H1 (cell line): Measurements from ENCODE around the gene KLHL29. TPM values are rescaled to one million over a fixed set of nuclear protein-coding genes. Genes with fewer than 3 reads are reported as not detected.

ENCODE experiments used
- CTCF ChIA-PET: fragments of 300-600 bp; sonication (Branson Sonifier 250); formaldehyde crosslinking; loops from one replicate; lab custom pipeline; 2021; ENCODE audit not compliant: partially characterized antibody; lab: Charles Lee
- POLR2A ChIA-PET: fragments of 300-600 bp; sonication (Branson Sonifier 250); formaldehyde crosslinking; loops from one replicate; lab custom pipeline; 2021; ENCODE audit warnings: inconsistent platforms; ENCODE audit not compliant: partially characterized antibody; lab: Charles Lee
- DNase-seq, 2 experiments: peaks; one replicate each; pipeline versions ENCODE4 v3.0.0 to v3.0.0-alpha.2; 2010 to 2022; ENCODE audit warnings: low spot score in 2 of 2, low read depth in 1 of 2, mixed read lengths in 1 of 2
- FAIRE-seq: peaks from 2 replicates; lab custom pipeline; 2011; peaks lifted over from hg19 to GRCh38; lab: Jason Lieb, UNC
- H2AFZ ChIP-seq: 2 replicates; pipeline ENCODE4 v1.8.1; 2012; ENCODE audit warnings: low read length, inconsistent platforms
- H2AK5ac ChIP-seq: 2 replicates; pipeline ENCODE4 v1.6.1; 2013; ENCODE audit warnings: low read depth, low read length
- H2BK120ac ChIP-seq: replicated peaks from 2 replicates; pipeline ENCODE3; 2013; ENCODE audit warnings: low read depth, low read length, inconsistent platforms
- H2BK12ac ChIP-seq: 2 replicates; pipeline ENCODE4 v1.6.1; 2013; ENCODE audit warnings: low read depth, low read length
- H2BK15ac ChIP-seq: 2 replicates; pipeline ENCODE4 v1.6.1; 2013; ENCODE audit warnings: low read length
- H2BK20ac ChIP-seq: 2 replicates; pipeline ENCODE4 v1.6.1; 2013; ENCODE audit warnings: low read length
- H2BK5ac ChIP-seq: 2 replicates; pipeline ENCODE4 v1.6.1; 2013; ENCODE audit warnings: low read depth, low read length
- H3K14ac ChIP-seq: 2 replicates; pipeline ENCODE4 v1.6.1; 2013; ENCODE audit warnings: inconsistent platforms; ENCODE audit not compliant: insufficient read length
- H3K18ac ChIP-seq: 2 replicates; pipeline ENCODE4 v1.6.1; 2013; ENCODE audit warnings: low read length; ENCODE audit errors: extremely low read depth
- H3K23ac ChIP-seq: 2 replicates; pipeline ENCODE4 v1.6.1; 2013; ENCODE audit warnings: inconsistent platforms; ENCODE audit not compliant: insufficient read length
- H3K23me2 ChIP-seq: 2 replicates; pipeline ENCODE4 v1.6.1; 2013; ENCODE audit warnings: low read depth, low read length
- H3K27ac ChIP-seq: 2 replicates; pipeline ENCODE4 v1.6.1; 2011; ENCODE audit warnings: low read depth, low read length, inconsistent platforms
- H3K27me3 ChIP-seq, 4 experiments: replicated peaks in 1 of 4; 1 replicate in 1 of 4; 2 replicates in 3 of 4; pipeline versions ENCODE4 v1.6.1 to v1.8.1; 2011 to 2013; ENCODE audit warnings: low read length in 3 of 4, mild to moderate bottlenecking in 3 of 4, inconsistent platforms in 2 of 4, mixed read lengths in 2 of 4, moderate library complexity in 1 of 4; ENCODE audit not compliant: control insufficient read depth in 3 of 4, insufficient read depth in 3 of 4; ENCODE audit errors: extremely low read depth in 1 of 4
- H3K36me3 ChIP-seq, 4 experiments: 2 replicates each; pipeline versions ENCODE4 v1.6.1 to v1.8.1; 2011 to 2013; ENCODE audit warnings: mild to moderate bottlenecking in 4 of 4, low read length in 3 of 4, moderate library complexity in 2 of 4, control low read depth in 1 of 4, inconsistent platforms in 1 of 4; ENCODE audit not compliant: insufficient read depth in 4 of 4, control insufficient read depth in 2 of 4
- H3K4ac ChIP-seq: replicated peaks from 2 replicates; pipeline ENCODE3; 2013; ENCODE audit warnings: low read length, low read depth, mixed read lengths, inconsistent platforms; ENCODE audit not compliant: insufficient read length
- H3K4me1 ChIP-seq, 4 experiments: replicated peaks in 1 of 4; 1 replicate in 1 of 4; 2 replicates in 3 of 4; pipeline versions ENCODE4 v1.6.1 to v1.8.1; 2011 to 2013; ENCODE audit warnings: low read length in 3 of 4, inconsistent platforms in 2 of 4, mixed read lengths in 1 of 4; ENCODE audit not compliant: insufficient read depth in 4 of 4, control insufficient read depth in 3 of 4
- H3K4me2 ChIP-seq, 2 experiments: 2 replicates each; pipeline versions ENCODE4 v1.6.1 to v1.8.1; 2011 to 2013; ENCODE audit warnings: low read depth in 2 of 2, low read length in 2 of 2, control low read depth in 1 of 2, inconsistent platforms in 1 of 2, mild to moderate bottlenecking in 1 of 2; ENCODE audit not compliant: insufficient read depth in 1 of 2
- H3K4me3 ChIP-seq, 4 experiments: fragments of 200-600, 300-600 bp in 1 of 4; sonication (generic), shearing (Covaris generic), sonication (Bioruptor Twin) in 1 of 4; 2 replicates each; pipeline versions ENCODE4 v1.5.1 to v1.8.1; 2011 to 2016; ENCODE audit warnings: low read length in 4 of 4, low read depth in 3 of 4, control low read depth in 2 of 4, inconsistent platforms in 2 of 4, mild to moderate bottlenecking in 2 of 4, mixed read lengths in 1 of 4, moderate library complexity in 1 of 4; ENCODE audit not compliant: insufficient read depth in 2 of 4; ENCODE audit errors: extremely low read depth in 1 of 4
- H3K56ac ChIP-seq: replicated peaks from 2 replicates; pipeline ENCODE3; 2013; ENCODE audit warnings: low read depth, mild to moderate bottlenecking, mixed read lengths, low read length, inconsistent platforms; ENCODE audit not compliant: insufficient read length
- H3K79me1 ChIP-seq: 2 replicates; pipeline ENCODE4 v1.6.1; 2013; ENCODE audit warnings: low read depth, low read length, control low read depth
- H3K79me2 ChIP-seq, 2 experiments: 2 replicates each; pipeline versions ENCODE4 v1.6.1 to v1.8.1; 2012 to 2013; ENCODE audit warnings: low read length in 2 of 2, mild to moderate bottlenecking in 2 of 2, inconsistent platforms in 1 of 2; ENCODE audit not compliant: insufficient read depth in 2 of 2, control insufficient read depth in 1 of 2
- H3K9ac ChIP-seq, 4 experiments: replicated peaks in 1 of 4; 1 replicate in 1 of 4; 2 replicates in 3 of 4; pipeline versions ENCODE4 v1.6.1 to v1.8.1; 2011 to 2013; ENCODE audit warnings: low read depth in 3 of 4, low read length in 3 of 4, control low read depth in 2 of 4, mild to moderate bottlenecking in 2 of 4, moderate library complexity in 2 of 4, inconsistent platforms in 1 of 4; ENCODE audit errors: extremely low read depth in 1 of 4
- H3K9me3 ChIP-seq, 2 experiments: 2 replicates each; pipeline versions ENCODE4 v1.6.1 to v1.8.1; 2012 to 2013; ENCODE audit warnings: mild to moderate bottlenecking in 2 of 2, moderate library complexity in 2 of 2, control low read depth in 1 of 2, inconsistent platforms in 1 of 2, low read depth in 1 of 2, low read length in 1 of 2, mixed read lengths in 1 of 2; ENCODE audit not compliant: insufficient read depth in 2 of 2
- H4K20me1 ChIP-seq, 2 experiments: replicated peaks in 1 of 2; 2 replicates each; pipeline versions ENCODE3 to v1.8.1; 2011 to 2013; ENCODE audit warnings: inconsistent platforms in 2 of 2, low read length in 2 of 2, mild to moderate bottlenecking in 1 of 2; ENCODE audit not compliant: insufficient read depth in 2 of 2, control insufficient read depth in 1 of 2
- H4K5ac ChIP-seq: 2 replicates; pipeline ENCODE4 v1.6.1; 2013; ENCODE audit warnings: low read length, low read depth, mixed read lengths, inconsistent platforms; ENCODE audit not compliant: insufficient read length
- H4K8ac ChIP-seq: 2 replicates; pipeline ENCODE4 v1.8.0; 2013; ENCODE audit warnings: mild to moderate bottlenecking, moderate library complexity, low read length, inconsistent platforms; ENCODE audit not compliant: insufficient read depth; ENCODE audit errors: extremely low read depth
- H4K91ac ChIP-seq: replicated peaks from 2 replicates; pipeline ENCODE3; 2013; ENCODE audit warnings: low read length, mixed read lengths, inconsistent platforms; ENCODE audit not compliant: insufficient read length
- WGBS, 2 experiments: shearing (Covaris generic) in 1 of 2; methylation state at CpG; one replicate each; pipeline versions ENCODE4 v1.1.6 to v1.1.7; 2013 to 2015; ENCODE audit warnings: low lambda C conversion rate in 2 of 2, mixed read lengths in 2 of 2, inconsistent platforms in 1 of 2, low coverage in 1 of 2, missing lambda C conversion rate in 1 of 2; ENCODE audit not compliant: insufficient replicate concordance in 2 of 2, insufficient coverage in 1 of 2, insufficient read length in 1 of 2; ENCODE audit errors: extremely low coverage in 1 of 2, missing lambda C conversion rate in 1 of 2; 5-methylcytosine and 5-hydroxymethylcytosine counted together
- polyA plus RNA-seq, 7 experiments: library from polyadenylated mRNA; depleted of rRNA in 3 of 7; stranded (reverse) in 5 of 7; unstranded in 2 of 7; fragments of >200 nt in 5 of 7; fragments of 200-250 nt in 2 of 7; gene quantifications; 1 replicate in 5 of 7; 2 replicates in 1 of 7; 4 replicates in 1 of 7; pipeline versions ENCODE4 v1.2.1 to v1.2.3, GENCODE V29; 2011 to 2013; ENCODE audit warnings: missing spikeins in 2 of 7, mixed read lengths in 2 of 7
- total RNA-seq: library from RNA; stranded (reverse); fragmentation: NEBNext Ultra II Directional; extraction: Animal tissue kit (Norgen Biotek cat#: 25700); gene quantifications from 2 replicates; pipeline ENCODE4 v1.2.1, GENCODE V29; 2021

Gene KLHL29
- total and polyA plus RNA-seq, 2 of the 8 experiments (the other 6 are each of a cell fraction or from before 2014, with no cell fraction given): 1.1 to 4.7 TPM

DNA sequence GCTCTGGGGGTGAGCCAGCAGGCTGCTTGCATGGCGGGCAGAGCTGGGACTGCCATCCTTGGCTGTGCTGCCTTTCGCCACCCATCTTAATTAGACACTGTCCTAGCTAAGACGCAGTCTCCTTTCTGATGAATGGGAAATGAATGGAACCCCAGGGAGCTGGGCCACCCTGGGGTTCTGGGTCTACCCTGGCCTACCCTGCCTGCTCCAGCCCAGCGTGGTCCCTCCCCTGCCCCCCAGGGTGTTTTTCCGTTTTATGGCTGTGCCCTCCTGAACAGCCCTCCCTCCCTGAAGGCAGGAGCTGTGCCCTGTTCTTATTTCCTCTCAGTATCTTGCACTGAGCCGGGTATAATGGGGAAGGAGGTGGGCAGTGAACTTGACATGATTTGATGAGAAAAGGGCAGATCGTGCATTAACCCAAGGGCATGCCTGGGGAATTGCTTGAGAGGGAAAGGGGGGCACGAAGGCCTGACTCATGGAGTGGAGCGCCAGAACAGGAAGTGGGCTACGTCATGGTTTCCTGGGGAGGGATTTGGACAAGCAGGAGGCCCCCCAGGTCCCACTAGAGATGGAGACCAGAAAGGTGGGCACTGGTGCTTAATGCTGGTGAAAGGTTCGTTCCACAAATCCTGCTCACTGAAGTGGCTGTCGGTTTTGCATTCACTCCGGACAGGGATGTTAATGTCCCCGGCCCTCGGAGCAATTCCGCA, 165.0 kb downstream of the KLHL29 start:
- no peak overlapping the region for H3K4me2 ChIP-seq
- no peaks in the 10 kb centered on the region for H3K9me3 ChIP-seq
- H3K4me1 ChIP-seq: peaks cover 0 to 5% (median 1%) of the 10 kb centered on the region in 4 experiments; a peak in 3 of 7 replicates
- FAIRE-seq: no peak
- H2AK5ac ChIP-seq: 0 out of 2 replicates have a peak overlapping the region, but pooled peaks have one; percentile 0
- no peak overlapping the region for H2BK12ac ChIP-seq
- H3K9ac ChIP-seq: no peak overlapping the region
- H3K18ac ChIP-seq: no peak overlapping the region
- H3K4ac ChIP-seq: no peak overlapping the region
- H3K27me3 ChIP-seq: no peaks in the 10 kb centered on the region
- no peaks in the 10 kb centered on the region for H3K79me1 ChIP-seq
- DNase-seq: no peak
- H2AFZ ChIP-seq: no peak overlapping the region
- POLR2A ChIA-PET: no interaction called here
- no peak overlapping the region for H3K23ac ChIP-seq
- no peak overlapping the region for H2BK15ac ChIP-seq
- no peak overlapping the region for H2BK20ac ChIP-seq
- no peak overlapping the region for H3K56ac ChIP-seq
- H3K36me3 ChIP-seq: no peaks in the 10 kb centered on the region
- H3K79me2 ChIP-seq: no peaks in the 10 kb centered on the region
- no peak overlapping the region for H2BK5ac ChIP-seq
- no peaks in the 10 kb centered on the region; the same call in 1 of the 2 replicates for H3K23me2 ChIP-seq
- CTCF ChIA-PET: interaction anchor here (0.6 to 2.0 kb wide), 4 partner anchors 17 to 86 kb away, joined by 3 to 6 read pairs (median 4); no protein-coding TSS in a partner anchor
- H4K5ac ChIP-seq: no peak overlapping the region
- no peak overlapping the region for H4K91ac ChIP-seq
- no peak overlapping the region for H3K4me3 ChIP-seq
- no peak overlapping the region for H3K14ac ChIP-seq
- WGBS, 2 experiments: 88% methylated on average over 16 of the region's 16 CpGs; no CpG with 5 or more reads in 1 of the 2 experiments
- H4K20me1 ChIP-seq: no peaks in the 10 kb centered on the region
- H2BK120ac ChIP-seq: no peak overlapping the region
- no peak overlapping the region for H3K27ac ChIP-seq
- H4K8ac ChIP-seq: peak overlapping the region; percentile 7; the same call in 1 of the 2 replicates
